GM12875 (cell line): ENCODE measurements around the gene PNLIPRP3.

Source experiments
- H3K4me3 ChIP-seq: one replicate; pipeline ENCODE4 v1.5.1; 2011; ENCODE audit warnings: low read depth, low read length, control low read depth
- CTCF ChIP-seq: IDR thresholded peaks from 2 replicates; pipeline ENCODE4 v1.5.1; 2011; ENCODE audit warnings: low read depth, mild to moderate bottlenecking, control low read depth, inconsistent platforms, low read length, moderate library complexity, borderline replicate concordance; ENCODE audit not compliant: insufficient read depth

PNLIPRP3 gene

GRCh38 chr10:116402858-116403257, 24.8 kb upstream of the PNLIPRP3 start:
- TF ChIP-seq CTCF: no peak
- no peak overlapping the region for H3K4me3 ChIP-seq

GRCh38 chr10:116403740-116404250, 23.9 kb upstream of the PNLIPRP3 start:
- TF ChIP-seq CTCF: no peak
- H3K4me3 ChIP-seq: no peak overlapping the region

- TF ChIP-seq CTCF: no peak
These were observed 18.9 kb upstream of the PNLIPRP3 start for GRCh38 chr10:116408719-116409118.

GRCh38 chr10:116410351-116410750, 17.3 kb upstream of the PNLIPRP3 start:
- no peak overlapping the region for H3K4me3 ChIP-seq
- no peak for TF ChIP-seq CTCF

More at GRCh38 chr10:116408719-116409118, 18.9 kb upstream of the PNLIPRP3 start:
- no peak overlapping the region for H3K4me3 ChIP-seq

GRCh38 chr10:116417821-116418220, 9.8 kb upstream of the PNLIPRP3 start:
- TF ChIP-seq CTCF: no peak
- H3K4me3 ChIP-seq: no peak overlapping the region

GRCh38 chr10:116418389-116418788, 9.3 kb upstream of the PNLIPRP3 start:
- no peak overlapping the region for H3K4me3 ChIP-seq
- no peak for TF ChIP-seq CTCF

- no peak overlapping the region for H3K4me3 ChIP-seq
- TF ChIP-seq CTCF: no peak
These were observed 5.8 kb upstream of the PNLIPRP3 start for GRCh38 chr10:116421815-116422214.
